HCT116 (cell line): ENCODE results near the gene DHDDS. TPM values are rescaled to one million over a fixed set of nuclear protein-coding genes. Genes with fewer than 3 reads are reported as not detected.

Experiments used
- ATAC-seq: fragments of 200-7000 bp; cut with Tn5 transposase; 2 replicates; pipeline ENCODE4 v1.9.1; 2020; ENCODE audit warnings: mild to moderate bottlenecking, moderate library complexity
- BruUV-seq: library from RNA; stranded (reverse); fragments of 400-500 nt; replicated peaks from 2 replicates; lab custom pipeline; 2021; lab: Mats Ljungman, UMichigan
- CTCF ChIA-PET: fragments of 300-600 bp; sonication (Branson Sonifier 250); formaldehyde crosslinking; loops from one replicate; lab custom pipeline; 2021; ENCODE audit warnings: antibody characterized with exemption; lab: Charles Lee
- POLR2A ChIA-PET: fragments of 300-600, 350-600 bp; sonication (Branson Sonifier 250); formaldehyde crosslinking; loops from one replicate; lab custom pipeline; 2021; ENCODE audit warnings: antibody characterized with exemption; lab: Charles Lee
- RAD21 ChIA-PET, 2 experiments: fragments of 300-600 bp; sonication (Branson Sonifier 250); formaldehyde crosslinking; loops; one replicate each; lab custom pipeline; 2023; ENCODE audit warnings: low total read pairs in 2 of 2; ENCODE audit not compliant: uncharacterized antibody in 2 of 2, unreplicated experiment in 2 of 2, low non-redundant PET in 1 of 2; lab: Charles Lee
- DNase-seq: peaks from one replicate; pipeline ENCODE4 v3.0.0-alpha.2; 2010; ENCODE audit warnings: low read depth, low spot score
- H2AFZ ChIP-seq: fragments of 200-600 bp; shearing (Covaris generic), sonication (generic); 2 replicates; pipeline ENCODE4 v1.6.1; 2017; ENCODE audit warnings: low read depth, mixed run types, mixed read lengths, antibody characterized with exemption, low read length; ENCODE audit not compliant: poor library complexity, severe bottlenecking
- H3K27ac ChIP-seq: 2 replicates; pipeline ENCODE4 v1.5.1; 2012; ENCODE audit warnings: low read depth, low read length
- H3K27me3 ChIP-seq: fragments of 200-600 bp; sonication (generic); 2 replicates; pipeline ENCODE4 v1.6.1; 2016; ENCODE audit warnings: mixed run types, low read length, mixed read lengths; ENCODE audit not compliant: insufficient read depth
- H3K36me3 ChIP-seq, 2 experiments: fragments of 200-500 bp in 1 of 2; fragments of 200-600 bp in 1 of 2; sonication (Bioruptor generic) in 1 of 2; sonication (generic) in 1 of 2; 2 replicates each; pipeline versions ENCODE4 v1.5.1 to v1.6.1; 2014 to 2016; ENCODE audit warnings: low read length in 2 of 2, inconsistent platforms in 1 of 2, mixed read lengths in 1 of 2, mixed run types in 1 of 2; ENCODE audit not compliant: insufficient read depth in 2 of 2, control insufficient read depth in 1 of 2
- H3K4me1 ChIP-seq, 2 experiments: fragments of 200-600 bp in 1 of 2; sonication (generic) in 1 of 2; 2 replicates each; pipeline versions ENCODE4 v1.5.1 to v1.6.1; 2012 to 2017; ENCODE audit warnings: low read length in 2 of 2, inconsistent platforms in 1 of 2, mild to moderate bottlenecking in 1 of 2, mixed read lengths in 1 of 2, mixed run types in 1 of 2, moderate library complexity in 1 of 2; ENCODE audit not compliant: insufficient read depth in 2 of 2, control insufficient read depth in 1 of 2
- H3K4me2 ChIP-seq: fragments of 200-600 bp; sonication (generic); 2 replicates; pipeline ENCODE4 v1.6.1; 2017; ENCODE audit warnings: mixed run types, low read length, mixed read lengths
- H3K4me3 ChIP-seq, 2 experiments: fragments of 200-600 bp in 1 of 2; sonication (generic) in 1 of 2; replicated peaks in 1 of 2; 2 replicates each; pipeline ENCODE4 v1.5.1; 2011 to 2016; ENCODE audit warnings: low read length in 2 of 2, control low read depth in 1 of 2, low read depth in 1 of 2, mild to moderate bottlenecking in 1 of 2, mixed read lengths in 1 of 2, mixed run types in 1 of 2
- H3K79me2 ChIP-seq: fragments of 200-600 bp; sonication (generic); 2 replicates; pipeline ENCODE4 v1.6.1; 2017; ENCODE audit warnings: mild to moderate bottlenecking, mixed run types, low read length, moderate library complexity, mixed read lengths; ENCODE audit not compliant: insufficient read depth
- H3K9ac ChIP-seq: fragments of 200-600 bp; sonication (generic); 2 replicates; pipeline ENCODE4 v1.6.1; 2016; ENCODE audit warnings: low read length, mixed read lengths
- H3K9me2 ChIP-seq: fragments of 200-600 bp; sonication (generic), shearing (Covaris generic); 2 replicates; pipeline ENCODE4 v1.6.1; 2017; ENCODE audit warnings: mixed run types, mild to moderate bottlenecking, moderate library complexity; ENCODE audit not compliant: insufficient read depth
- H3K9me3 ChIP-seq, 2 experiments: fragments of 200-500 bp in 1 of 2; fragments of 200-600 bp in 1 of 2; sonication (Bioruptor generic) in 1 of 2; sonication (generic) in 1 of 2; 2 replicates each; pipeline ENCODE4 v1.6.1; 2014 to 2017; ENCODE audit warnings: low read length in 2 of 2, mixed read lengths in 2 of 2, inconsistent platforms in 1 of 2, low read depth in 1 of 2, mild to moderate bottlenecking in 1 of 2, mixed run types in 1 of 2, moderate library complexity in 1 of 2; ENCODE audit not compliant: control insufficient read depth in 1 of 2, insufficient read depth in 1 of 2
- H4K20me1 ChIP-seq: fragments of 200-600 bp; sonication (generic), shearing (Covaris generic); 2 replicates; pipeline ENCODE4 v1.6.1; 2017; ENCODE audit warnings: mixed run types, mild to moderate bottlenecking, moderate library complexity; ENCODE audit not compliant: insufficient read depth
- CBX3 ChIP-seq: IDR thresholded peaks from 2 replicates; pipeline ENCODE4 v1.6.1; 2012; ENCODE audit warnings: low read depth
- CTCF ChIP-seq, 3 experiments: fragments of 200-600 bp in 1 of 3; sonication (generic) in 1 of 3; IDR thresholded peaks in 2 of 3; conservative IDR thresholded peaks in 1 of 3; 2 replicates each; pipeline ENCODE4 v1.5.1; 2012 to 2017; ENCODE audit warnings: low read depth in 2 of 3, low read length in 2 of 3, antibody characterized with exemption in 1 of 3, borderline replicate concordance in 1 of 3, control low read depth in 1 of 3, mild to moderate bottlenecking in 1 of 3, mixed read lengths in 1 of 3, mixed run types in 1 of 3, moderate library complexity in 1 of 3; ENCODE audit not compliant: insufficient read depth in 1 of 3
- EGR1 ChIP-seq: IDR thresholded peaks from 2 replicates; pipeline ENCODE4 v1.6.1; 2012; ENCODE audit warnings: low read depth
- ELF1 ChIP-seq: IDR thresholded peaks from 2 replicates; pipeline ENCODE4 v1.6.1; 2012; ENCODE audit warnings: low read depth, borderline replicate concordance
- EZH2 ChIP-seq: fragments of 200-600 bp; sonication (generic); IDR thresholded peaks from 2 replicates; pipeline ENCODE4 v1.6.1; 2017; ENCODE audit warnings: antibody characterized with exemption, mixed run types
- MAX ChIP-seq: IDR thresholded peaks from 2 replicates; pipeline ENCODE4 v1.6.1; 2012
- POLR2A ChIP-seq: IDR thresholded peaks from 2 replicates; pipeline ENCODE4 v1.7.0; 2011; ENCODE audit warnings: borderline replicate concordance; ENCODE audit not compliant: insufficient read depth, insufficient read length; ENCODE audit errors: extremely low read depth
- POLR2AphosphoS5 ChIP-seq: IDR thresholded peaks from 2 replicates; pipeline ENCODE4 v1.6.1; 2011; ENCODE audit warnings: mild to moderate bottlenecking, low read depth, low read length, moderate library complexity
- RAD21 ChIP-seq: IDR thresholded peaks from 2 replicates; pipeline ENCODE4 v1.6.1; 2012; ENCODE audit warnings: low read depth, mild to moderate bottlenecking
- REST ChIP-seq: IDR thresholded peaks from 2 replicates; pipeline ENCODE4 v1.6.1; 2012; ENCODE audit warnings: low read depth
- SIN3A ChIP-seq: IDR thresholded peaks from 2 replicates; pipeline ENCODE4 v1.6.1; 2012; ENCODE audit warnings: low read depth
- SP1 ChIP-seq: IDR thresholded peaks from 2 replicates; pipeline ENCODE4 v1.6.1; 2012; ENCODE audit warnings: low read depth
- TCF7L2 ChIP-seq: IDR thresholded peaks from 2 replicates; pipeline ENCODE4 v1.7.0; 2011; ENCODE audit warnings: borderline replicate concordance, inconsistent platforms; ENCODE audit not compliant: insufficient read depth, insufficient read length; ENCODE audit errors: extremely low read depth
- YY1 ChIP-seq: IDR thresholded peaks from 2 replicates; pipeline ENCODE4 v1.6.1; 2011; ENCODE audit warnings: low read length, low read depth, moderate library complexity, mild to moderate bottlenecking; ENCODE audit not compliant: insufficient replicate concordance; ENCODE audit errors: extremely low read depth
- ZFX ChIP-seq: fragments of 450-650 bp; IDR thresholded peaks from 2 replicates; pipeline ENCODE4 v1.6.1; 2017
- intact Hi-C: fragments of 100-400 bp; cut with micrococcal nuclease; formaldehyde crosslinking; loops from 2 replicates; pipeline ENCODE4 v1.10.0; 2022
- total RNA-seq: library from RNA; stranded (reverse); gene quantifications from one replicate; pipeline ENCODE4 v1.2.1, GENCODE V29; 2021; ENCODE audit not compliant: unreplicated experiment

The DHDDS gene
- total RNA-seq, 1 experiment from 2014 or later = 46.0 TPM

- intact Hi-C loops = no loop called here
- Histone ChIP-seq H3K79me2 (no peaks in the 10 kb centered on the region), H3K9me2 (no peaks in the 10 kb centered on the region), H3K4me1 (peaks cover 0 to 19% of the 10 kb centered on the region in 2 experiments; a peak in 3 of 4 replicates), H3K27ac (no peak overlapping the region), H2AFZ (no peak overlapping the region), H3K27me3 (no peaks in the 10 kb centered on the region; the same call in 1 of the 2 replicates), H3K9me3 (no peaks in the 10 kb centered on the region), H3K36me3 (no peaks in the 10 kb centered on the region), H3K4me3 (no peak overlapping the region), H4K20me1 (no peaks in the 10 kb centered on the region), H3K9ac (no peak overlapping the region), H3K4me2 (no peak overlapping the region)
- DNase-seq = no peak
- ChIA-PET CTCF (no interaction called here), RAD21 (no interaction called here), POLR2A (no interaction called here)
- no peak for ATAC-seq
- BruUV-seq = no TSS peak
- no peak for TF ChIP-seq POLR2AphosphoS5
- TF ChIP-seq YY1 = no peak
- TF ChIP-seq ZFX = no peak
- no peak for TF ChIP-seq ELF1
- TF ChIP-seq CTCF (IDR thresholded peaks at IDR 0.05 in 2 of 3, conservative IDR thresholded peaks at IDR 0.05 in 1 of 3; ENCODE audit: borderline replicate concordance in 1 of 3, insufficient read depth in 1 of 3, low read depth in 2 of 3, low read length in 2 of 3) = no peak
- TF ChIP-seq SP1 = no peak
- no peak for TF ChIP-seq POLR2A
- TF ChIP-seq EGR1 = no peak
- TF ChIP-seq TCF7L2 = no peak
- TF ChIP-seq EZH2 = no peak
- TF ChIP-seq SIN3A = no peak
- TF ChIP-seq RAD21 = no peak
- no peak for TF ChIP-seq MAX
- no peak for TF ChIP-seq REST
- TF ChIP-seq CBX3 = no peak
These were observed 20.5 kb upstream of the DHDDS start for GRCh38 chr1:26411624-26412074.
